Suppressor macrophage (primary cell): ENCODE measurements around the gene NINL.
"Not testable (repeated sequence)": the region's sequence is repeated elsewhere in the genome, so short reads cannot be mapped to it uniquely, and the experiment has no call there.

Experiments
- DNase-seq, 4 experiments: peaks; one replicate each; pipeline ENCODE4 v3.0.0-alpha.2; 2020 to 2022
- total RNA-seq, 17 experiments: gene quantifications; one replicate each; lab custom pipeline; 2026; ENCODE audit warnings: mixed read lengths in 6 of 17, inconsistent platforms in 3 of 17; lab: John Stamatoyannopoulos, UW

Gene NINL
- total RNA-seq, result 0.71 to 21.4 (median 7.5) reads per million in 17 experiments

- peak; percentile 9 to 67 (median 40) for DNase-seq
Observed at GRCh38 chr20:25584905-25585704, at the start of gene NINL. Gene NINL (minus strand): TSS chr20:25585531. CDS start chr20:25526587, 58,944 bp downstream.

- DNase-seq, result no peak
Observed at GRCh38 chr20:25632940-25633790, 47.8 kb upstream of the NINL start.

GRCh38 chr20:25630615-25631014, 45.3 kb upstream of the NINL start:
- DNase-seq, result not testable (repeated sequence)

- DNase-seq, result no peak
Observed at GRCh38 chr20:25629816-25630499, 44.6 kb upstream of the NINL start.

- no peak for DNase-seq
Observed at GRCh38 chr20:25626779-25627178, 41.4 kb upstream of the NINL start.

- no peak for DNase-seq
Observed at GRCh38 chr20:25624500-25624939, 39.2 kb upstream of the NINL start.

- DNase-seq, result peak; percentile 98 to 99 (median 98)
Observed at GRCh38 chr20:25623736-25624499, 38.6 kb upstream of the NINL start, which contains the start of gene NANP. Gene NANP (minus strand): TSS chr20:25624014. CDS start chr20:25623948, 66 bp downstream.

GRCh38 chr20:25623225-25623735, 37.9 kb upstream of the NINL start:
- peak in 3 of 4 experiments; percentile 64 to 81 (median 72) for DNase-seq

- DNase-seq, result no peak
Observed at GRCh38 chr20:25622450-25623224, 37.3 kb upstream of the NINL start.

- no peak for DNase-seq
Observed at GRCh38 chr20:25622049-25622448, 36.7 kb upstream of the NINL start.

GRCh38 chr20:25619514-25619913, 34.2 kb upstream of the NINL start:
- DNase-seq, result no peak

GRCh38 chr20:25608774-25609173, 23.4 kb upstream of the NINL start:
- DNase-seq, result no peak

- DNase-seq, result no peak
Observed at GRCh38 chr20:25606094-25606695, 20.9 kb upstream of the NINL start.

- DNase-seq, result no peak
Observed at GRCh38 chr20:25605148-25605547, 19.8 kb upstream of the NINL start.

GRCh38 chr20:25604611-25605010, 19.3 kb upstream of the NINL start:
- DNase-seq, result no peak

- not testable (repeated sequence) for DNase-seq
Observed at GRCh38 chr20:25602914-25603309, 17.6 kb upstream of the NINL start.

- DNase-seq, result not testable (repeated sequence)
Observed at GRCh38 chr20:25602191-25602913, 17.0 kb upstream of the NINL start.

- DNase-seq, result no peak
Observed at GRCh38 chr20:25601659-25602058, 16.3 kb upstream of the NINL start.

GRCh38 chr20:25600632-25601031, 15.3 kb upstream of the NINL start:
- peak in 2 of 4 experiments; percentile 7 to 11 for DNase-seq
